Ascending aorta (tissue), 2 donors: ENCODE data around the gene CAMTA1. TPM values are rescaled to one million over a fixed set of nuclear protein-coding genes. Genes with fewer than 3 reads are reported as not detected.

Source experiments
- DNase-seq, 2 donors: peaks; one replicate each; pipeline ENCODE4 v3.0.0-alpha.2; 2019; ENCODE audit warnings: low spot score in 2 of 2
- H3K27ac ChIP-seq, 2 donors: fragments of 200-600 bp; sonication (generic); one replicate each; pipeline ENCODE4 v1.5.1; 2016 to 2017; ENCODE audit warnings: mild to moderate bottlenecking in 1 of 2
- H3K27me3 ChIP-seq: fragments of 200-600 bp; sonication (generic); one replicate; pipeline ENCODE4 v1.5.1; 2017
- H3K36me3 ChIP-seq, 2 donors: fragments of 200-600 bp; sonication (generic); one replicate each; pipeline ENCODE4 v1.5.1; 2016
- H3K4me1 ChIP-seq, 2 donors: fragments of 200-600 bp; sonication (generic); one replicate each; pipeline ENCODE4 v1.5.1; 2016 to 2017; ENCODE audit warnings: mild to moderate bottlenecking in 1 of 2
- H3K4me3 ChIP-seq, 2 donors: fragments of 200-600 bp; sonication (generic); one replicate each; pipeline ENCODE4 v1.5.1; 2016 to 2017; ENCODE audit warnings: mild to moderate bottlenecking in 1 of 2
- H3K9me3 ChIP-seq, 2 donors: fragments of 200-600 bp; sonication (generic); one replicate each; pipeline ENCODE4 v1.5.1; 2016
- CTCF ChIP-seq, 3 experiments: fragments of 200-600 bp in 2 of 3; fragments of 450-650 bp in 1 of 3; sonication (generic) in 2 of 3; IDR thresholded peaks; one replicate each; pipeline ENCODE4 v1.5.1; 2016 to 2019; ENCODE audit warnings: antibody characterized with exemption in 3 of 3, mild to moderate bottlenecking in 1 of 3, moderate library complexity in 1 of 3
- intact Hi-C: fragments of 100-400 bp; cut with DNase I; formaldehyde crosslinking; loops from one replicate; pipeline ENCODE4 v1.15.1; 2023
- total RNA-seq: library from RNA; depleted of rRNA; stranded (reverse); fragments of >200 nt; gene quantifications from one replicate; pipeline ENCODE4 v1.1.0, GENCODE V29; 2016

CAMTA1 gene
- total RNA-seq, 1 donor from 2014 or later = 53.3 TPM

DNA sequence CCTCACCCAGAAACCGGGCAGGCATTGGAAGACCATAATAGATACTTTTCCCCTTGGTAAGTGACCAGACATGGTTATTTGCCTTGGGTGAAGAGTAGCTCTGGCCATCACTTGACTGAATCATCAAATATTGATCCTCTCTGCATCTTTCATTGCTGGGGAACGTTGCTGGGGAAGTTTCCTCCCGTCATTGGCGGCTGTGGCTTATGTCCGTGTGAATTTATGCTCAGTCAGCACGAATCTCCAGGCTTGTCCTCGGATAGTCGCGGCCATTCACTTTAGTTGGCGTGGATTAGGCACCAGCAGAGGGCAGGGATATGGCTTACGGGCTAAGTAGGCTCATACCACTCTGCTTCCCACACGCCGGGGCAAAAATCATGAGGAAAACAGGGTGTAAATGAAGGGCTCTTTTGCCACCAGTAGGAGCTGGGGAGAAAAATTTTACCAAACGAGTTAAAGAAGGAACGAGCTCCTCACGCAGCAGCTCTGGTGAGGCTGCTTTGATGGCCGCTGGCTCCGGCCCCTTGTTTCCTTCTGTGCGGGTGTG lies 473.4 kb downstream of the CAMTA1 start:
- no peak for TF ChIP-seq CTCF (IDR thresholded peaks at IDR 0.05)
- Histone ChIP-seq H3K9me3 (no peaks in the 10 kb centered on the region), H3K27ac (no peak overlapping the region), H3K27me3 (no peaks in the 10 kb centered on the region), H3K36me3 (no peaks in the 10 kb centered on the region), H3K4me3 (no peak overlapping the region), H3K4me1 (no peaks in the 10 kb centered on the region)
- no peak for DNase-seq
- intact Hi-C loops = no loop called here

- DNase-seq = no peak
These were observed 474.7 kb downstream of the CAMTA1 start for GRCh38 chr1:7259955-7260354.

GRCh38 chr1:7261490-7261889 lies 476.2 kb downstream of the CAMTA1 start:
- intact Hi-C loops = no loop called here
- no peaks in the 10 kb centered on the region for H3K27me3 ChIP-seq
- H3K4me3 ChIP-seq = no peak overlapping the region
- no peak for DNase-seq
- no peaks in the 10 kb centered on the region for H3K9me3 ChIP-seq
- TF ChIP-seq CTCF (IDR thresholded peaks at IDR 0.05) = no peak
- H3K4me1 ChIP-seq = no peaks in the 10 kb centered on the region
- H3K36me3 ChIP-seq = no peaks in the 10 kb centered on the region
- H3K27ac ChIP-seq = no peak overlapping the region

More at GRCh38 chr1:7259955-7260354, 474.7 kb downstream of the CAMTA1 start:
- Histone ChIP-seq H3K9me3 (no peaks in the 10 kb centered on the region), H3K36me3 (no peaks in the 10 kb centered on the region), H3K27me3 (no peaks in the 10 kb centered on the region), H3K27ac (no peak overlapping the region), H3K4me3 (no peak overlapping the region), H3K4me1 (no peaks in the 10 kb centered on the region)
- intact Hi-C loops = no loop called here
- TF ChIP-seq CTCF (IDR thresholded peaks at IDR 0.05) = no peak

DNA sequence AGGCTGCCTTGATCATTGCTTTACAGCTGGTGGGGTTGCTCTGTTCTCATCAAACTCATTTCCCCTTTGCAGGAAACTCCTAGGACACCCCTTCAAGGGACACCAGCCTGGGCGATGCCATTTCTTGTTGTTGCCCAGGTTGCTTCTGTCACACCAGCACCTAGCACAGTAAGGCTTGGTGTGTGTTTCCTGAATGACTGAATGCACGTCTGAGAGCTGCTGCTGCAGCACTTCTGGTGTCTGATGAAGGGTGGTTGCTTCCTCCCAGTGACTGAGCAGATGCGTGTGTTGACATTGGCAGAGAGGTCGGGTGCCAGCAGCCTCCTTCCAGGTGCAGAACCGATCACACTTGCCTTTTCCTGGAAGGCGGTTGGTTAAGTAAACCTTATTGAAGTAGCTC lies 477.4 kb downstream of the CAMTA1 start:
- Histone ChIP-seq H3K27ac (no peak overlapping the region), H3K4me3 (no peak overlapping the region), H3K4me1 (no peaks in the 10 kb centered on the region), H3K9me3 (no peaks in the 10 kb centered on the region), H3K36me3 (no peaks in the 10 kb centered on the region), H3K27me3 (no peaks in the 10 kb centered on the region)
- intact Hi-C loops = no loop called here
- no peak for TF ChIP-seq CTCF (IDR thresholded peaks at IDR 0.05)
- DNase-seq = no peak

DNA sequence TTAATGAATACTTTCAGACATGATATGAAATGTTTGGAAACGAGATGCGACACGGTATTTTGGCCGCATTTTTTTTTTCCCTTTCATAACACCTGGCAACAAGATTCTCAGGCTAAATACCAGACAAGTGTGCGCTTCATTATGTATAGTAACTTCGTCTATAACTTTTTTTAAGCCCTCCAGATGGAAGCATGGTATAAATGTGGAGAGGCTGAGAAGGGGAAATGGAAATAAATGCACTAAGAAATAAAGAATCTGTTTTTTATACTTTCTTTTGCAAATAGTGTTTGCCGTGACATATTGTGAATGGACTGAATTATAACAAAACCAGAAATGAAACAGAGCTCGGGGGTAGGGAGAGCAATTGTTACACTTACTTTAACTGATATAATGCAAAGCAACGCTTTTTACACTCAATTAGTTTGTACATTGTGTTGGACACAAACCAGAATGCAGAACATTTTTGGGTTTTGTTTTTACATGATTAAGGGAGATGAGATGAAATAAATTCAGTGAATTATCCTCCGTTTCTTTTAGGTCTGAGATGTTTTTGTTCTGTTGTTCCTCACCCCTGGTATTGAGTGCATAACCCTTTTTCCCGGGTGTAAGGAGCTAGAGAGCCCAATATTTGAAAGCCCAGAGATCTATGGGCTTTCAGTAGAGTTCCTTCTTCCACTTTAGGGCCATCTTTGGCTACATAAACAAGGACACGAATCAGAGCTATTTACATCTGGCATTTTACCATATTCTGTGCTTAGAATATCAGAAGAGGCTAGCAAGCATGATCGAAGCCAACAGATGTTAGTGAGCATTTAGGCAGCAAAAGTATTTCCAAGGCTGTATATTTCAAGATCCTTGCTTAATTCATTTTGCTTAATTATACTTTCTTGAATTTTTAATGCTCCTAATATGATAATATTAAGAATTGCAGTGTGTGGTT lies 478.0 kb downstream of the CAMTA1 start:
- Histone ChIP-seq H3K36me3 (no peaks in the 10 kb centered on the region), H3K4me3 (no peak overlapping the region), H3K27me3 (no peaks in the 10 kb centered on the region), H3K27ac (no peak overlapping the region), H3K9me3 (no peaks in the 10 kb centered on the region), H3K4me1 (no peaks in the 10 kb centered on the region)
- TF ChIP-seq CTCF (IDR thresholded peaks at IDR 0.05) = no peak
- no peak for DNase-seq
- intact Hi-C loops = no loop called here
